HG03520 (cell line): ENCODE data around the gene CDH3.

ENCODE experiments used
- ATAC-seq: cut with Tn5 transposase; IDR thresholded peaks from one replicate; pipeline ENCODE4 v1.9.1; 2021; ENCODE audit warnings: mild to moderate bottlenecking, moderate library complexity; ENCODE audit not compliant: unreplicated experiment

CDH3 gene

GRCh38 chr16:68734782-68735181 is 89.7 kb downstream of the CDH3 start:
- no peak for ATAC-seq

- no peak for ATAC-seq
Measured at GRCh38 chr16:68736561-68736960, 91.5 kb downstream of the CDH3 start.

GRCh38 chr16:68737046-68737729 is 92.1 kb downstream of the CDH3 start, which contains the start of gene CDH1:
Gene CDH1 (plus strand): TSS chr16:68737292. CDS start chr16:68737416, 124 bp downstream.
- no peak for ATAC-seq

- ATAC-seq: no peak
Measured at GRCh38 chr16:68737730-68738629, 92.9 kb downstream of the CDH3 start.

GRCh38 chr16:68739964-68740627 is 95.0 kb downstream of the CDH3 start:
- no peak for ATAC-seq

GRCh38 chr16:68740628-68741346 is 95.7 kb downstream of the CDH3 start:
- ATAC-seq: no peak

GRCh38 chr16:68743664-68744063 is 98.6 kb downstream of the CDH3 start:
- no peak for ATAC-seq

- ATAC-seq: no peak
Measured at GRCh38 chr16:68744744-68745280, 99.7 kb downstream of the CDH3 start.

- no peak for ATAC-seq
Measured at GRCh38 chr16:68746951-68747350, 101.8 kb downstream of the CDH3 start.

GRCh38 chr16:68749432-68749831 is 104.3 kb downstream of the CDH3 start:
- ATAC-seq: no peak
